GM12878 (cell line): ENCODE results near the gene B4GALT3.

Experiments used
- ATF3 ChIP-seq: IDR thresholded peaks from 2 replicates; pipeline ENCODE4 v1.6.1; 2011; ENCODE audit warnings: low read depth, mild to moderate bottlenecking, low read length, moderate library complexity, borderline replicate concordance; ENCODE audit errors: extremely low read depth
- CBFB ChIP-seq: IDR thresholded peaks from 2 replicates; pipeline ENCODE4 v1.6.1; 2016; ENCODE audit warnings: antibody characterized with exemption, low read depth
- EZH2 ChIP-seq: IDR thresholded peaks from 2 replicates; pipeline ENCODE4 v1.6.1; 2012; ENCODE audit warnings: low read depth, mild to moderate bottlenecking, control low read depth, inconsistent platforms, low read length, borderline replicate concordance; ENCODE audit not compliant: control insufficient read depth
- MXI1 ChIP-seq: fragments of 150-350 bp; IDR thresholded peaks from 2 replicates; pipeline ENCODE4 v1.6.1; 2011; ENCODE audit warnings: low read depth, mild to moderate bottlenecking, inconsistent platforms, low read length, improper control_type of control experiment
- SUPT20H ChIP-seq: IDR thresholded peaks from 2 replicates; pipeline ENCODE4 v1.6.1; 2011; ENCODE audit warnings: low read depth, mild to moderate bottlenecking, low read length, moderate library complexity, borderline replicate concordance; ENCODE audit not compliant: control insufficient read depth
- TF ChIP-seq, protein P1 (sequence below), 3 experiments: IDR thresholded peaks in 2 of 3; conservative IDR thresholded peaks in 1 of 3; 2 replicates each; pipeline ENCODE4 v1.5.1; 2011; ENCODE audit warnings: low read depth in 3 of 3, low read length in 3 of 3, mild to moderate bottlenecking in 3 of 3, control low read depth in 2 of 3, moderate library complexity in 2 of 3, inconsistent platforms in 1 of 3, mixed read lengths in 1 of 3; ENCODE audit not compliant: control insufficient read depth in 2 of 3, insufficient read depth in 1 of 3; ENCODE audit errors: extremely low read depth in 1 of 3

GRCh38 chr1:161191971-161192370 is 14.7 kb upstream of the B4GALT3 start:
- no peak for TF ChIP-seq SUPT20H
- no peak for TF ChIP-seq CBFB
- TF ChIP-seq, protein P1, sequence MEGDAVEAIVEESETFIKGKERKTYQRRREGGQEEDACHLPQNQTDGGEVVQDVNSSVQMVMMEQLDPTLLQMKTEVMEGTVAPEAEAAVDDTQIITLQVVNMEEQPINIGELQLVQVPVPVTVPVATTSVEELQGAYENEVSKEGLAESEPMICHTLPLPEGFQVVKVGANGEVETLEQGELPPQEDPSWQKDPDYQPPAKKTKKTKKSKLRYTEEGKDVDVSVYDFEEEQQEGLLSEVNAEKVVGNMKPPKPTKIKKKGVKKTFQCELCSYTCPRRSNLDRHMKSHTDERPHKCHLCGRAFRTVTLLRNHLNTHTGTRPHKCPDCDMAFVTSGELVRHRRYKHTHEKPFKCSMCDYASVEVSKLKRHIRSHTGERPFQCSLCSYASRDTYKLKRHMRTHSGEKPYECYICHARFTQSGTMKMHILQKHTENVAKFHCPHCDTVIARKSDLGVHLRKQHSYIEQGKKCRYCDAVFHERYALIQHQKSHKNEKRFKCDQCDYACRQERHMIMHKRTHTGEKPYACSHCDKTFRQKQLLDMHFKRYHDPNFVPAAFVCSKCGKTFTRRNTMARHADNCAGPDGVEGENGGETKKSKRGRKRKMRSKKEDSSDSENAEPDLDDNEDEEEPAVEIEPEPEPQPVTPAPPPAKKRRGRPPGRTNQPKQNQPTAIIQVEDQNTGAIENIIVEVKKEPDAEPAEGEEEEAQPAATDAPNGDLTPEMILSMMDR (IDR thresholded peaks at IDR 0.05 in 2 of 3, conservative IDR thresholded peaks at IDR 0.05 in 1 of 3; ENCODE audit: control insufficient read depth in 2 of 3, extremely low read depth in 1 of 3, insufficient read depth in 1 of 3, low read depth in 3 of 3, low read length in 3 of 3) = no peak
- TF ChIP-seq ATF3 = no peak
- TF ChIP-seq EZH2 = no peak
- no peak for TF ChIP-seq MXI1
